SU-DHL-6 (cell line): Measurements from ENCODE around the gene BAIAP2L1.

Experiments
- H2AFZ ChIP-seq: fragments of 200-600 bp; sonication (generic); 2 replicates; pipeline ENCODE4 v1.6.1; 2014; ENCODE audit warnings: low read depth, mild to moderate bottlenecking, moderate library complexity, mixed read lengths, antibody characterized with exemption, low read length; ENCODE audit not compliant: severe bottlenecking
- H3F3A ChIP-seq: fragments of 200-600 bp; shearing (Covaris generic); 2 replicates; pipeline ENCODE4 v1.6.0; 2016; ENCODE audit warnings: antibody characterized with exemption, mild to moderate bottlenecking; ENCODE audit not compliant: insufficient read depth
- H3K27ac ChIP-seq: fragments of 200-600 bp; sonication (generic); 2 replicates; pipeline ENCODE4 v1.5.1; 2016; ENCODE audit warnings: low read depth, mild to moderate bottlenecking, low read length, moderate library complexity, mixed read lengths
- H3K27me3 ChIP-seq: fragments of 200-600 bp; sonication (generic), shearing (Covaris generic); 2 replicates; pipeline ENCODE4 v1.6.0; 2014; ENCODE audit warnings: mild to moderate bottlenecking, low read length
- H3K36me3 ChIP-seq: fragments of 200-600 bp; sonication (generic); 2 replicates; pipeline ENCODE4 v1.6.1; 2014; ENCODE audit warnings: mild to moderate bottlenecking, low read length, mixed read lengths
- H3K4me2 ChIP-seq: fragments of 300-600, 200-600 bp; shearing (Covaris generic), sonication (generic); 2 replicates; pipeline ENCODE4 v1.6.0; 2014; ENCODE audit warnings: low read length, low read depth, mild to moderate bottlenecking; ENCODE audit not compliant: poor library complexity, severe bottlenecking
- H3K4me3 ChIP-seq: fragments of 200-600 bp; sonication (generic); 2 replicates; pipeline ENCODE4 v1.5.1; 2014; ENCODE audit warnings: antibody characterized with exemption, low read length, mild to moderate bottlenecking, mixed read lengths; ENCODE audit not compliant: insufficient read depth, poor library complexity, severe bottlenecking
- H3K79me2 ChIP-seq: fragments of 200-600 bp; sonication (generic); 2 replicates; pipeline ENCODE4 v1.6.1; 2014; ENCODE audit warnings: mild to moderate bottlenecking, low read length, moderate library complexity; ENCODE audit not compliant: insufficient read depth
- H3K9ac ChIP-seq: fragments of 200-600 bp; sonication (generic); 2 replicates; pipeline ENCODE4 v1.7.0; 2014; ENCODE audit warnings: mild to moderate bottlenecking, low read length
- H3K9me2 ChIP-seq: fragments of 200-600 bp; sonication (generic); replicated peaks from 2 replicates; pipeline ENCODE4 v1.6.1; 2014; ENCODE audit warnings: low read length; ENCODE audit not compliant: insufficient read depth
- H3K9me3 ChIP-seq: fragments of 200-600 bp; sonication (generic); 2 replicates; pipeline ENCODE4 v1.6.1; 2014; ENCODE audit warnings: low read length, mixed read lengths; ENCODE audit not compliant: insufficient read depth
- H4K20me1 ChIP-seq: fragments of 200-600 bp; sonication (generic); 2 replicates; pipeline ENCODE4 v1.6.1; 2014; ENCODE audit warnings: low read depth, mild to moderate bottlenecking, antibody characterized with exemption, low read length, moderate library complexity, mixed read lengths
- CTCF ChIP-seq: fragments of 200-600 bp; sonication (generic); IDR thresholded peaks from one replicate; pipeline ENCODE4 v1.5.1; 2017; ENCODE audit warnings: antibody characterized with exemption, mild to moderate bottlenecking, low read length, moderate library complexity; ENCODE audit not compliant: insufficient read depth, poor library complexity, severe bottlenecking
- EZH2phosphoT487 ChIP-seq: fragments of 200-600 bp; sonication (generic), shearing (Covaris generic); conservative IDR thresholded peaks from 2 replicates; pipeline ENCODE4 v1.6.1; 2018; ENCODE audit warnings: mild to moderate bottlenecking, antibody characterized with exemption, low read length, moderate library complexity, mixed read lengths

The BAIAP2L1 gene

DNA sequence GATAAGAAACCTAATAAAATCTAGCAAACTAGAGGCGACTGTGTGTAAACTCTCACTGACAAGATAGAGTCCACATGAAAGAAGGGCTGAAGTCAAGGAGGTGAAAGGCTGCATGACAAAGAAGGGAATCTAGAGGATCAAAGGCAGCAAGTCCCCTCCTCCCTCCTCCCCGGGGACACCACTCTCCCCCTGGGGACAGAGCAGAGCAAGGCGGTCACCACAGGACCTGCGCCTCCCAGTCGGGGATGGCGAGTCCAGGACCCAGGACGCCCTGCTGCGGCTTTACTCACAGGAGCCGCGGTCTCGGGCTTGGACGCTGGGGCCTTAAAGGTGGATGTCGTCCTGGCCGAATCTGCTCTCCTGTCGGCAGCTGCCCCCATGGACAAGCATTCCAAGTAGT lies 97.0 kb downstream of the BAIAP2L1 start:
- Histone ChIP-seq H4K20me1 (no peaks in the 10 kb centered on the region), H3K4me3 (no peak overlapping the region), H3K27me3 (no peaks in the 10 kb centered on the region), H3K9me2 (no peaks in the 10 kb centered on the region), H3F3A (no peaks in the 10 kb centered on the region), H3K27ac (no peak overlapping the region), H3K36me3 (no peaks in the 10 kb centered on the region), H3K79me2 (no peaks in the 10 kb centered on the region), H3K9ac (no peak overlapping the region), H2AFZ (no peak overlapping the region), H3K9me3 (no peaks in the 10 kb centered on the region), H3K4me2 (no peak overlapping the region)
- TF ChIP-seq EZH2phosphoT487 (no peak), CTCF (no peak)

GRCh38 chr7:98303176-98303865 lies 97.6 kb downstream of the BAIAP2L1 start:
- Histone ChIP-seq H3K4me3 (no peak overlapping the region), H3K4me2 (no peak overlapping the region), H3K79me2 (no peaks in the 10 kb centered on the region), H3K9ac (no peak overlapping the region), H3K36me3 (no peaks in the 10 kb centered on the region), H3F3A (no peaks in the 10 kb centered on the region), H3K9me2 (no peaks in the 10 kb centered on the region), H2AFZ (no peak overlapping the region), H3K27ac (no peak overlapping the region), H3K9me3 (no peaks in the 10 kb centered on the region), H4K20me1 (no peaks in the 10 kb centered on the region), H3K27me3 (no peaks in the 10 kb centered on the region)
- no peak for TF ChIP-seq CTCF
- TF ChIP-seq EZH2phosphoT487, result no peak

DNA sequence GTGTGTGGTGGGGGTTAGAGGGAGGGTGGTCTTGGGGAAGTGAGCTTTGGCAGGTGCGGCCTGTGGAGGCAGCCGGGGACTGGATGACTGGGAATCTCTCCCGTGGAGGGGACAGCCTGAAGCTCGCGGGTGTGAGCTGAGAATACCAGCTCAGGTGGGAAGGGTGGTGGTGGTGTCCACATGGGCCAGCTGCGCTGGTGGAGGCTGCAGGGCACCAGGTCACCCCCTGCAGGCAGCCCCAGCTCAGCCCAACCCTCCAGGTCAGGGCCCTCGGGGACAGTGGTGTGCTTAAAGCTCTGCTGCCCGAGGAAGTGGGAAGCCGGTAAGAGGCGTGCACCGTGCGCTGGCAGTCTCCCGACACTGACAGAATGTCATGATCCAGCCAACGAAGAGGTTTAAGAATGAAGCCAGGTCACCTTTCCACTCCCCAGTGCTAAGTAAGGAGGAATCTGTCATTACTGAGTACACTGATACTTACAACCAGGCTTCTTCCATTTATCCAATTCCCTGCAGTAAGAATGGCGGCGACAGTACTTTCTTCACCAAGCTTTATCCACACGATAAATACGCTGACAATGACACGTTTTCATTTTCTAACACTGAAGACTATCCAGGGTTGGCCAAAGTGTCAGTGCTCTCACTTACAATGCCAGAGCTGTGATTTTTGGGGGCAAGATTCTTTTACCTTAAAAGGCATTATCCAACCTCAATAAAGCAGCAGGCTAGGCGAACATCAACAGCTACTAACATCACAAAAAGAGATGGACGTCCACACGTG lies 99.0 kb downstream of the BAIAP2L1 start:
- Histone ChIP-seq H3K4me2 (no peak overlapping the region), H3K27me3 (no peaks in the 10 kb centered on the region), H3K4me3 (no peak overlapping the region), H3K79me2 (no peaks in the 10 kb centered on the region), H4K20me1 (no peaks in the 10 kb centered on the region), H3K9ac (no peak overlapping the region), H3F3A (no peaks in the 10 kb centered on the region), H3K27ac (no peak overlapping the region), H3K9me2 (no peaks in the 10 kb centered on the region), H3K36me3 (no peaks in the 10 kb centered on the region), H3K9me3 (no peaks in the 10 kb centered on the region), H2AFZ (no peak overlapping the region)
- TF ChIP-seq EZH2phosphoT487 (no peak), CTCF (no peak)
